Endothelial cell of umbilical vein (primary cell): ENCODE measurements around the gene PHACTR1. TPM values are rescaled to one million over a fixed set of nuclear protein-coding genes. Genes with fewer than 3 reads are reported as not detected.

Source experiments
- BruUV-seq: library from RNA; stranded (reverse); fragments of 400-500 nt; replicated peaks from 2 replicates; lab custom pipeline; 2021; lab: Mats Ljungman, UMichigan
- CTCF ChIA-PET: fragments of 300-600, 350-600 bp; sonication (Branson Sonifier 250); formaldehyde crosslinking; loops from one replicate; lab custom pipeline; 2021; ENCODE audit warnings: antibody characterized with exemption, inconsistent platforms; lab: Charles Lee
- POLR2A ChIA-PET: fragments of 300-600, 350-600 bp; sonication (Branson Sonifier 250); formaldehyde crosslinking; loops from one replicate; lab custom pipeline; 2021; ENCODE audit warnings: antibody characterized with exemption, inconsistent platforms; lab: Charles Lee
- DNase-seq: peaks from one replicate; pipeline ENCODE4 v3.0.0-alpha.2; 2011; ENCODE audit warnings: low read depth, low spot score
- FAIRE-seq: peaks from 2 replicates; lab custom pipeline; 2011; peaks lifted over from hg19 to GRCh38; lab: Jason Lieb, UNC
- H2AFZ ChIP-seq: 2 replicates; pipeline ENCODE4 v1.6.0; 2012; ENCODE audit warnings: low read depth, low read length, control low read depth, inconsistent platforms
- H3K27ac ChIP-seq: 2 replicates; pipeline ENCODE4 v1.5.1; 2011; ENCODE audit warnings: low read depth, mild to moderate bottlenecking, control low read depth, low read length, moderate library complexity; ENCODE audit not compliant: insufficient read depth
- H3K27me3 ChIP-seq, 2 experiments: 2 replicates each; pipeline versions ENCODE4 v1.6.0 to v1.6.1; 2011; ENCODE audit warnings: low read length in 2 of 2, mixed read lengths in 1 of 2; ENCODE audit not compliant: control insufficient read depth in 2 of 2, insufficient read depth in 2 of 2
- H3K36me3 ChIP-seq, 2 experiments: 2 replicates in 1 of 2; 3 replicates in 1 of 2; pipeline ENCODE4 v1.5.1; 2011; ENCODE audit warnings: low read length in 2 of 2, mild to moderate bottlenecking in 1 of 2, moderate library complexity in 1 of 2; ENCODE audit not compliant: control insufficient read depth in 2 of 2, insufficient read depth in 2 of 2; ENCODE audit errors: extremely low read depth in 1 of 2
- H3K4me1 ChIP-seq: 3 replicates; pipeline ENCODE4 v1.5.1; 2011; ENCODE audit warnings: mild to moderate bottlenecking, low read length; ENCODE audit not compliant: control insufficient read depth, insufficient read depth; ENCODE audit errors: extremely low read depth
- H3K4me2 ChIP-seq: 2 replicates; pipeline ENCODE4 v1.6.1; 2011; ENCODE audit warnings: low read length, control low read depth, mixed read lengths; ENCODE audit not compliant: insufficient read depth
- H3K4me3 ChIP-seq, 3 experiments: fragments of 200-600 bp in 1 of 3; sonication (generic), shearing (Covaris generic) in 1 of 3; replicated peaks in 1 of 3; 2 replicates each; pipeline ENCODE4 v1.5.1; 2011 to 2016; ENCODE audit warnings: control low read depth in 3 of 3, low read length in 3 of 3, mild to moderate bottlenecking in 2 of 3, inconsistent platforms in 1 of 3, low read depth in 1 of 3, moderate library complexity in 1 of 3; ENCODE audit not compliant: insufficient read depth in 1 of 3
- H3K79me2 ChIP-seq: 2 replicates; pipeline ENCODE4 v1.6.0; 2012; ENCODE audit warnings: low read length, inconsistent platforms; ENCODE audit not compliant: control insufficient read depth, insufficient read depth
- H3K9ac ChIP-seq: replicated peaks from 2 replicates; pipeline ENCODE3; 2011; ENCODE audit warnings: low read length, control low read depth; ENCODE audit not compliant: insufficient read depth; ENCODE audit errors: extremely low read depth
- H3K9me1 ChIP-seq: replicated peaks from 3 replicates; pipeline ENCODE4 v1.6.0; 2011; ENCODE audit warnings: mild to moderate bottlenecking, low read length; ENCODE audit not compliant: control insufficient read depth, insufficient read depth; ENCODE audit errors: extremely low read depth
- H3K9me3 ChIP-seq: replicated peaks from 2 replicates; pipeline ENCODE4 v1.5.1; 2012; ENCODE audit warnings: low read length, inconsistent platforms; ENCODE audit not compliant: control insufficient read depth, insufficient read depth
- H4K20me1 ChIP-seq: replicated peaks from 2 replicates; pipeline ENCODE3; 2011; ENCODE audit warnings: mild to moderate bottlenecking, low read length; ENCODE audit not compliant: control insufficient read depth, insufficient read depth; ENCODE audit errors: extremely low read depth
- CTCF ChIP-seq, 2 donors: IDR thresholded peaks; 1 replicate in 1 of 2; 2 replicates in 1 of 2; pipeline ENCODE4 v1.5.1; 2011; ENCODE audit warnings: low read length in 2 of 2, mild to moderate bottlenecking in 2 of 2, moderate library complexity in 2 of 2, control low read depth in 1 of 2, inconsistent platforms in 1 of 2, low read depth in 1 of 2; ENCODE audit not compliant: insufficient read depth in 1 of 2; ENCODE audit errors: extremely low read depth in 1 of 2
- EZH2 ChIP-seq: IDR thresholded peaks from 2 replicates; pipeline ENCODE4 v1.6.1; 2012; ENCODE audit warnings: borderline replicate concordance, low read depth, mild to moderate bottlenecking, moderate library complexity, low read length, inconsistent platforms; ENCODE audit not compliant: severe bottlenecking
- FOS ChIP-seq: IDR thresholded peaks from 2 replicates; pipeline ENCODE4 v1.6.1; 2011; ENCODE audit warnings: mild to moderate bottlenecking, low read length, moderate library complexity, borderline replicate concordance; ENCODE audit not compliant: insufficient read depth
- GATA2 ChIP-seq: IDR thresholded peaks from 2 replicates; pipeline ENCODE4 v1.7.0; 2011; ENCODE audit warnings: low read depth, mild to moderate bottlenecking, moderate library complexity, mixed read lengths, low read length; ENCODE audit not compliant: insufficient read length, insufficient read depth
- JUN ChIP-seq: IDR thresholded peaks from 2 replicates; pipeline ENCODE4 v1.6.1; 2011; ENCODE audit warnings: borderline replicate concordance, low read depth; ENCODE audit not compliant: insufficient read length, insufficient read depth
- MAX ChIP-seq: IDR thresholded peaks from 2 replicates; pipeline ENCODE4 v1.6.1; 2011; ENCODE audit not compliant: insufficient read depth, insufficient read length
- MYC ChIP-seq: IDR thresholded peaks from one replicate; pipeline ENCODE4 v1.6.1; 2011; ENCODE audit warnings: mild to moderate bottlenecking, low read depth, low read length
- POLR2A ChIP-seq: IDR thresholded peaks from 2 replicates; pipeline ENCODE4 v1.6.1; 2012; ENCODE audit warnings: low read depth, mild to moderate bottlenecking, control low read depth, low read length
- POLR2AphosphoS5 ChIP-seq: IDR thresholded peaks from 2 replicates; pipeline ENCODE4 v1.6.1; 2012; ENCODE audit warnings: low read depth, mild to moderate bottlenecking, control low read depth, low read length, moderate library complexity; ENCODE audit not compliant: insufficient read depth
- dilution Hi-C: fragments of 300-500 bp; cut with MboI; formaldehyde crosslinking; loops from one replicate; pipeline ENCODE4 v1.15.0; 2019; ENCODE audit warnings: low sequenced_read_pairs; ENCODE audit not compliant: extremely low pct_ligation_motif_present
- intact Hi-C: fragments of 100-400 bp; cut with micrococcal nuclease; formaldehyde crosslinking; loops from one replicate; pipeline ENCODE4 v1.10.0; 2022
- polyA plus RNA-seq, 4 experiments: library from polyadenylated mRNA; depleted of rRNA in 3 of 4; stranded (reverse) in 3 of 4; unstranded in 1 of 4; fragments of >200 nt; gene quantifications; 2 replicates each; pipeline versions ENCODE4 v1.2.1 to v1.2.3, GENCODE V29; 2011 to 2012; ENCODE audit warnings: missing spikeins in 1 of 4
- total RNA-seq: library from RNA; stranded (reverse); gene quantifications from 2 replicates; pipeline ENCODE4 v1.2.3, GENCODE V29; 2021

Gene PHACTR1
- total and polyA plus RNA-seq, 2 donors (not counting 3 experiments of a cell fraction or from before 2014, with no cell fraction given): 2.4 to 23.2 TPM

GRCh38 chr6:12818324-12818723 lies 101.8 kb downstream of the PHACTR1 start:
- ChIA-PET CTCF (no interaction called here), POLR2A (no interaction called here)
- Histone ChIP-seq H3K27me3 (peaks cover 0 to 8% of the 10 kb centered on the region in 2 experiments), H3K36me3 (no peaks in the 10 kb centered on the region), H3K27ac (no peak overlapping the region), H3K4me2 (no peak overlapping the region), H3K9me3 (no peaks in the 10 kb centered on the region), H3K9me1 (no peaks in the 10 kb centered on the region), H3K9ac (no peak overlapping the region), H4K20me1 (no peaks in the 10 kb centered on the region), H3K4me1 (no peaks in the 10 kb centered on the region), H3K79me2 (no peaks in the 10 kb centered on the region), H3K4me3 (no peak overlapping the region), H2AFZ (no peak overlapping the region)
- TF ChIP-seq CTCF (IDR thresholded peaks at IDR 0.05; ENCODE audit: extremely low read depth in 1 of 2, insufficient read depth in 1 of 2, low read depth in 1 of 2, low read length in 2 of 2): no peak
- TF ChIP-seq POLR2AphosphoS5: no peak
- no peak for TF ChIP-seq FOS
- no peak for TF ChIP-seq EZH2
- TF ChIP-seq POLR2A: no peak
- TF ChIP-seq JUN: no peak
- no peak for TF ChIP-seq GATA2
- TF ChIP-seq MYC: no peak
- TF ChIP-seq MAX: no peak
- intact Hi-C loops: no loop called here
- FAIRE-seq (no peak), DNase-seq (no peak)
- BruUV-seq: no TSS peak
- dilution Hi-C loops: no loop called here
